Measurements from ENCODE around the gene CATSPERZ.

Gene CATSPERZ

GRCh38 chr11:64342869-64343745 is 42.9 kb downstream of the CATSPERZ start:
- no peak for DNase-seq

GRCh38 chr11:64343767-64344559 is 43.8 kb downstream of the CATSPERZ start:
- no peak for DNase-seq

- DNase-seq, result no peak
Measured at GRCh38 chr11:64344787-64345186, 44.6 kb downstream of the CATSPERZ start.

- DNase-seq, result no peak
Measured at GRCh38 chr11:64347193-64347867, 47.2 kb downstream of the CATSPERZ start.

- no peak for DNase-seq
Measured at GRCh38 chr11:64348383-64349024, 48.3 kb downstream of the CATSPERZ start.

- no peak for DNase-seq
Measured at GRCh38 chr11:64349025-64349387, 48.8 kb downstream of the CATSPERZ start.

- DNase-seq, result no peak
Measured at GRCh38 chr11:64349404-64349803, 49.2 kb downstream of the CATSPERZ start.

- DNase-seq, result no peak
Measured at GRCh38 chr11:64351136-64351631, 51.0 kb downstream of the CATSPERZ start.

- DNase-seq, result no peak
Measured at GRCh38 chr11:64352099-64352994, 52.2 kb downstream of the CATSPERZ start.

- DNase-seq, result no peak
Measured at GRCh38 chr11:64352995-64353714, 53.0 kb downstream of the CATSPERZ start.

- DNase-seq, result no peak
Measured at GRCh38 chr11:64353715-64354506, 53.8 kb downstream of the CATSPERZ start.

Data from NCI-H1694 treated with DMSO at 0.1 percent for 48 hours (cell line).